Transverse colon (tissue), 4 donors: ENCODE measurements around the gene NPTX2. TPM values are rescaled to one million over a fixed set of nuclear protein-coding genes. Genes with fewer than 3 reads are reported as not detected.

Experiments
- DNase-seq: peaks from one replicate; pipeline ENCODE4 v3.0.0-alpha.2; 2019
- H3K27ac ChIP-seq, 4 donors: fragments of 200-600 bp; sonication (generic); 2 replicates each; pipeline ENCODE4 v1.5.1; 2016 to 2018; ENCODE audit warnings: inconsistent platforms in 4 of 4
- H3K27me3 ChIP-seq: fragments of 200-600 bp; sonication (generic); 2 replicates; pipeline ENCODE4 v1.5.1; 2017; ENCODE audit warnings: inconsistent platforms
- H3K36me3 ChIP-seq, 4 donors: fragments of 200-600 bp; sonication (generic); 2 replicates each; pipeline ENCODE4 v1.5.1; 2017 to 2019; ENCODE audit warnings: inconsistent platforms in 4 of 4
- H3K4me1 ChIP-seq, 4 donors: fragments of 200-600 bp; sonication (generic); 2 replicates each; pipeline ENCODE4 v1.5.1; 2017 to 2020; ENCODE audit warnings: inconsistent platforms in 4 of 4
- H3K4me3 ChIP-seq, 4 donors: fragments of 200-600 bp; sonication (generic); 1 replicate in 1 of 4; 2 replicates in 3 of 4; pipeline versions ENCODE4 v1.5.1 to v1.6.1; 2017 to 2019; ENCODE audit warnings: inconsistent platforms in 4 of 4
- H3K9me3 ChIP-seq, 2 donors: fragments of 200-600 bp; sonication (generic); 2 replicates each; pipeline ENCODE4 v1.5.1; 2017 to 2019; ENCODE audit warnings: inconsistent platforms in 2 of 2
- CTCF ChIP-seq, 5 experiments: fragments of 200-600 bp in 3 of 5; fragments of 450-650 bp in 2 of 5; sonication (generic) in 3 of 5; IDR thresholded peaks; 1 replicate in 2 of 5; 2 replicates in 3 of 5; pipeline ENCODE4 v1.5.1; 2016 to 2017; ENCODE audit warnings: antibody characterized with exemption in 5 of 5, inconsistent platforms in 3 of 5, mild to moderate bottlenecking in 2 of 5, moderate library complexity in 1 of 5
- EP300 ChIP-seq: sonication (generic); formaldehyde crosslinking; IDR thresholded peaks from one replicate; pipeline ENCODE4 v1.6.1; 2017; ENCODE audit warnings: antibody characterized with exemption, low read depth
- POLR2A ChIP-seq: fragments of 450-650 bp; IDR thresholded peaks from one replicate; pipeline ENCODE4 v1.6.1; 2016; ENCODE audit warnings: antibody characterized with exemption, mild to moderate bottlenecking, moderate library complexity
- POLR2AphosphoS5 ChIP-seq, 3 donors: sonication (generic); formaldehyde crosslinking; IDR thresholded peaks; one replicate each; pipeline ENCODE4 v1.6.1; 2016; ENCODE audit warnings: antibody characterized with exemption in 3 of 3
- WGBS, 2 donors: methylation state at CpG; one replicate each; pipeline ENCODE4 v1.1.5; 2018; ENCODE audit warnings: low coverage in 1 of 2; 5-methylcytosine and 5-hydroxymethylcytosine counted together
- in situ Hi-C, 4 donors: fragments of 200-750 bp; cut with MboI; loops; one replicate each; pipeline versions ENCODE4 v1.15.0 to v1.15.1; 2017; ENCODE audit warnings: low sequenced_read_pairs in 3 of 4, low pct_ligation_motif_present in 1 of 4, low pct_unique_long_range_greater_than_20kb in 1 of 4
- intact Hi-C: fragments of 100-400 bp; cut with DNase I; formaldehyde crosslinking; loops from one replicate; pipeline ENCODE4 v1.15.1; 2023; ENCODE audit warnings: low total_unique reads
- total RNA-seq, 4 donors: library from RNA; depleted of rRNA; stranded (reverse); fragments of >200 nt; gene quantifications; one replicate each; pipeline ENCODE4 v1.1.0, GENCODE V29; 2016

Gene NPTX2
- total RNA-seq, 4 donors from 2014 or later: 3.4 to 11.5 (median 6.3) TPM

- Histone ChIP-seq H3K4me3 (no peak overlapping the region), H3K27me3 (no peaks in the 10 kb centered on the region), H3K36me3 (no peaks in the 10 kb centered on the region), H3K4me1 (no peaks in the 10 kb centered on the region), H3K27ac (no peak overlapping the region), H3K9me3 (no peaks in the 10 kb centered on the region)
- no peak for DNase-seq
- intact Hi-C loops: no loop called here
- no peak for TF ChIP-seq POLR2A
- TF ChIP-seq POLR2AphosphoS5 (IDR thresholded peaks at IDR 0.05): no peak
- no peak for TF ChIP-seq EP300
- TF ChIP-seq CTCF (IDR thresholded peaks at IDR 0.05): no peak
- in situ Hi-C loops: no loop called here
- 84 to 88% methylated on average over 7 of the region's 7 CpGs for WGBS, 2 donors
Observed at GRCh38 chr7:98656899-98657298, 39.8 kb downstream of the NPTX2 start.

GRCh38 chr7:98657736-98658135, 40.7 kb downstream of the NPTX2 start:
- no peak overlapping the region for H3K4me3 ChIP-seq
- intact Hi-C loops (loop anchor here (2.0 kb wide), 1 partner anchor 59 kb away; no protein-coding TSS in a partner anchor), in situ Hi-C loops (no loop called here)

GRCh38 chr7:98659756-98660155, 42.7 kb downstream of the NPTX2 start:
- WGBS, 2 donors: 65 to 68% methylated on average over 3 of the region's 3 CpGs
- no peak for DNase-seq
- TF ChIP-seq EP300 (no peak), POLR2AphosphoS5 (IDR thresholded peaks at IDR 0.05) (no peak), POLR2A (no peak), CTCF (IDR thresholded peaks at IDR 0.05) (no peak)
- Histone ChIP-seq H3K9me3 (no peaks in the 10 kb centered on the region), H3K36me3 (no peaks in the 10 kb centered on the region), H3K4me1 (no peaks in the 10 kb centered on the region), H3K4me3 (no peak overlapping the region), H3K27ac (no peak overlapping the region), H3K27me3 (no peaks in the 10 kb centered on the region)
- in situ Hi-C loops (no loop called here), intact Hi-C loops (loop anchor here (2.0 kb wide), 1 partner anchor 61 kb away; no protein-coding TSS in a partner anchor)

More at GRCh38 chr7:98657736-98658135, 40.7 kb downstream of the NPTX2 start:
- TF ChIP-seq POLR2A (no peak), EP300 (no peak), CTCF (IDR thresholded peaks at IDR 0.05) (no peak)
- no peak for DNase-seq
- 78 to 80% methylated on average over 2 to 17 of the region's 17 CpGs for WGBS, 2 donors
- Histone ChIP-seq H3K9me3 (no peaks in the 10 kb centered on the region), H3K36me3 (no peaks in the 10 kb centered on the region), H3K4me1 (no peaks in the 10 kb centered on the region), H3K27me3 (no peaks in the 10 kb centered on the region), H3K27ac (no peak overlapping the region)

GRCh38 chr7:98661607-98662006, 44.5 kb downstream of the NPTX2 start:
- intact Hi-C loops: no loop called here

More at GRCh38 chr7:98661607-98662006, 44.5 kb downstream of the NPTX2 start:
- TF ChIP-seq POLR2A (no peak), EP300 (no peak), CTCF (IDR thresholded peaks at IDR 0.05) (no peak), POLR2AphosphoS5 (IDR thresholded peaks at IDR 0.05) (no peak)
- no peak overlapping the region for H3K27ac ChIP-seq
- no peaks in the 10 kb centered on the region for H3K4me1 ChIP-seq
- no peaks in the 10 kb centered on the region for H3K27me3 ChIP-seq
- 74% methylated on average over 3 of the region's 3 CpGs; no CpG with 5 or more reads in 1 of the 2 donors for WGBS, 2 donors
- no peaks in the 10 kb centered on the region for H3K36me3 ChIP-seq
- H3K4me3 ChIP-seq: no peak overlapping the region
- in situ Hi-C loops: no loop called here
- no peaks in the 10 kb centered on the region for H3K9me3 ChIP-seq
- no peak for DNase-seq
